ENCODE results near the gene RAD51B.

DNA sequence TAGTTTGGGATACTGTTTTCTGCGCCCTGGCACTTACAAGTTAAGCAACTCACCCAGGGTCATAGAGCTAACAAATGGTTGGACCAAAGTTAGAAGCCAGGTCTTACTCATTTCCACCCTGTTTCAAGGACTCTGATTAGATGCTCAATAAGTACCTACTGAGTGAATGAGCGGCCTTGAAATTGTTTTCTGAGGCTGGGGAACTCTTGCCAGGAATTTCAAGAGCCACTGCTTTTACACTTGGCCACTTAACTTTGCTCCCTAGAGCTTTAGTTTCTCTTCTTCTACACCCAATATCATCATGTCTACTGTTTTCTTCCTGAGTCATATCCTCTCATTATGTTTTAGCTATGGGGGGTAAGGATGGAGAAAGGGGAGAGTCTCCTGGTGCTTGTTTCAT lies 541.7 kb downstream of the RAD51B start:
- TF ChIP-seq, protein P1, sequence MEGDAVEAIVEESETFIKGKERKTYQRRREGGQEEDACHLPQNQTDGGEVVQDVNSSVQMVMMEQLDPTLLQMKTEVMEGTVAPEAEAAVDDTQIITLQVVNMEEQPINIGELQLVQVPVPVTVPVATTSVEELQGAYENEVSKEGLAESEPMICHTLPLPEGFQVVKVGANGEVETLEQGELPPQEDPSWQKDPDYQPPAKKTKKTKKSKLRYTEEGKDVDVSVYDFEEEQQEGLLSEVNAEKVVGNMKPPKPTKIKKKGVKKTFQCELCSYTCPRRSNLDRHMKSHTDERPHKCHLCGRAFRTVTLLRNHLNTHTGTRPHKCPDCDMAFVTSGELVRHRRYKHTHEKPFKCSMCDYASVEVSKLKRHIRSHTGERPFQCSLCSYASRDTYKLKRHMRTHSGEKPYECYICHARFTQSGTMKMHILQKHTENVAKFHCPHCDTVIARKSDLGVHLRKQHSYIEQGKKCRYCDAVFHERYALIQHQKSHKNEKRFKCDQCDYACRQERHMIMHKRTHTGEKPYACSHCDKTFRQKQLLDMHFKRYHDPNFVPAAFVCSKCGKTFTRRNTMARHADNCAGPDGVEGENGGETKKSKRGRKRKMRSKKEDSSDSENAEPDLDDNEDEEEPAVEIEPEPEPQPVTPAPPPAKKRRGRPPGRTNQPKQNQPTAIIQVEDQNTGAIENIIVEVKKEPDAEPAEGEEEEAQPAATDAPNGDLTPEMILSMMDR (IDR thresholded peaks at IDR 0.05), result no peak
- TF ChIP-seq POLR2A (IDR thresholded peaks at IDR 0.05), result no peak

All from vagina (tissue), 2 donors.